ENCODE measurements around the gene PSORS1C2.

DNA sequence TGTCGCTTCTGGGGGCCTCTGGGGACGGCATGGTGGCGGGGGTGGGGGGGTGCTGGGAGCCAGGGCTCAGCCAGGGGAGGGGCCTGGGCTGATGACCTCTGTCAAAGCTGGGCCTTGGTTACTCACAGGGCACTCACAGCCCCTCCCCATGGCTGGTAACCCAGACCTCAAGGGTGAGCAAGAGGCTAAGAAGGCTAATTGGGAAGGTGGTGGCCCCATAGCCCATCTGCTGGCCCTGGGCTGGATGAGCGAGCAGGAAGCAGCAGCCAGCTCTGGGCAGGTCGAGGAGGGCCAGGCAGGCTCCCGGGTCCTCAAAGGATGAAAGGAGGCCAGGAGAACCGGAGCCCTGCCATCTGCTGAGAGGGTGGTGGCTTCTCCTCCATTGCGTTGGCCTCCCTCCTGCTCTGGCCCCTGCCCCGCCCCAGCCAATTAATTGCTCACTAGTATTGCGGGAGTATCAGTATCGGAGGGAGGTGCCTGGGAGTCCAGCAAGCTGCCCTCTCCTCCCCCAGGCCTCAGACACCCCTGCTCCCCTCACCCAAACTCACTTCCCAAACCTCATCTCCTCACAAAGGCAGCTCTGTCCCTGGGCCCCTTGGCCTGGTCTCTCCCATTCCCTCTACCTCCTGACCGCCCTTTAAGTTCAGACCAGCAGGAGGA is 17.6 kb downstream of the PSORS1C2 start:
- no peak for TF ChIP-seq CTCF (IDR thresholded peaks at IDR 0.05)
- no peak for TF ChIP-seq POLR2A (IDR thresholded peaks at IDR 0.05)
